Measurements from ENCODE around the gene ZNF839. TPM values are rescaled to one million over a fixed set of nuclear protein-coding genes. Genes with fewer than 3 reads are reported as not detected.

The ZNF839 gene
- polyA plus RNA-seq, 1 of the 3 experiments (the other 2 are of a cell fraction), result 15.4 TPM

GRCh38 chr14:102318781-102319276, 717 bp upstream of the ZNF839 start (continued):
- no peak for TF ChIP-seq ZBTB33 (IDR thresholded peaks at IDR 0.05; ENCODE audit: borderline replicate concordance, low read depth)
- no peak for TF ChIP-seq CTCF (IDR thresholded peaks at IDR 0.05)
- no peak for TF ChIP-seq ELF1 (IDR thresholded peaks at IDR 0.05)

GRCh38 chr14:102320033-102320660, 601 bp downstream of the ZNF839 start:
- DNase-seq, result no peak
- H4K20me1 ChIP-seq (ENCODE audit: insufficient read depth), result no peaks in the 10 kb centered on the region
- peaks cover 20% of the 10 kb centered on the region for H3F3A ChIP-seq (replicated peaks; ENCODE audit: insufficient read depth)
- peaks cover 5 to 28% of the 10 kb centered on the region in 2 experiments; a peak in 3 of 4 replicates for H3K4me1 ChIP-seq (ENCODE audit: control insufficient read depth in 1 of 2, insufficient read depth in 2 of 2, low read depth in 1 of 2, low read length in 1 of 2)
- ChIA-PET CTCF (interaction anchor here (1.2 to 1.6 kb wide), 2 partner anchors 10 to 37 kb away, joined by 3 to 5 read pairs; no protein-coding TSS in a partner anchor), POLR2A (interaction anchor here (0.6 to 1.0 kb wide), 3 partner anchors 9 to 232 kb away, joined by 3 read pairs; no protein-coding TSS in a partner anchor)
- H3K9ac ChIP-seq, result peak overlapping the region; percentile 89
- no peaks in the 10 kb centered on the region for H3K9me3 ChIP-seq
- 0 out of 2 replicates have a peak overlapping the region, but pooled peaks have one; percentile 44 for H2AFZ ChIP-seq (ENCODE audit: low read depth)
- no peaks in the 10 kb centered on the region for H3K9me2 ChIP-seq
- TF ChIP-seq RAD21 (IDR thresholded peaks at IDR 0.05; ENCODE audit: low read length) (no peak), USF2 (IDR thresholded peaks at IDR 0.05; ENCODE audit: borderline replicate concordance, low read depth, low read length) (no peak), RCOR1 (IDR thresholded peaks at IDR 0.05; ENCODE audit: low read length) (no peak)
- peak overlapping the region; percentile 89 for H3K4me2 ChIP-seq
- H3K79me2 ChIP-seq (ENCODE audit: insufficient read depth), result peaks cover 18% of the 10 kb centered on the region
- peak overlapping the region; percentile 57 to 86 for H3K27ac ChIP-seq (ENCODE audit: low read depth in 2 of 2, low read length in 1 of 2)
- peaks cover 0 to 5% of the 10 kb centered on the region in 2 experiments for H3K36me3 ChIP-seq (replicated peaks in 1 of 2; ENCODE audit: control insufficient read depth in 1 of 2, insufficient read depth in 2 of 2, low read length in 1 of 2)
- H3K27me3 ChIP-seq (ENCODE audit: insufficient read depth), result no peaks in the 10 kb centered on the region
- WGBS (ENCODE audit: low lambda C conversion rate), result 11% methylated on average over 9 of the region's 30 CpGs
- H3K4me3 ChIP-seq (ENCODE audit: low read depth in 2 of 2, low read length in 1 of 2), result peak overlapping the region; percentile 77 to 80
